ENCODE results near the gene LDLRAP1.

The LDLRAP1 gene

GRCh38 chr1:25537153-25537831 lies 6.1 kb upstream of the LDLRAP1 start:
- Histone ChIP-seq H3K27me3 (ENCODE audit: control insufficient read depth in 1 of 2, insufficient read depth in 2 of 2, low read length in 2 of 2) (no peaks in the 10 kb centered on the region), H3K9me3 (ENCODE audit: low read length) (no peaks in the 10 kb centered on the region), H3K4me3 (ENCODE audit: low read depth in 1 of 2, low read length in 2 of 2) (no peak overlapping the region), H3K27ac (ENCODE audit: low read depth, low read length) (no peak overlapping the region), H3K36me3 (ENCODE audit: insufficient read depth, low read length) (no peaks in the 10 kb centered on the region), H3K9ac (ENCODE audit: low read length) (no peak overlapping the region), H3K4me1 (ENCODE audit: insufficient read depth, low read length) (no peaks in the 10 kb centered on the region)

GRCh38 chr1:25538191-25538767 lies 5.1 kb upstream of the LDLRAP1 start:
- Histone ChIP-seq H3K4me3 (ENCODE audit: low read depth in 1 of 2, low read length in 2 of 2) (no peak overlapping the region), H3K27me3 (ENCODE audit: control insufficient read depth in 1 of 2, insufficient read depth in 2 of 2, low read length in 2 of 2) (no peaks in the 10 kb centered on the region), H3K9ac (ENCODE audit: low read length) (no peak overlapping the region), H3K4me1 (ENCODE audit: insufficient read depth, low read length) (no peaks in the 10 kb centered on the region), H3K27ac (ENCODE audit: low read depth, low read length) (no peak overlapping the region), H3K9me3 (ENCODE audit: low read length) (no peaks in the 10 kb centered on the region), H3K36me3 (ENCODE audit: insufficient read depth, low read length) (no peaks in the 10 kb centered on the region)

GRCh38 chr1:25540750-25541342 lies 2.6 kb upstream of the LDLRAP1 start:
- H3K4me1 ChIP-seq (ENCODE audit: insufficient read depth, low read length): peaks cover 13% of the 10 kb centered on the region
- H3K27ac ChIP-seq (ENCODE audit: low read depth, low read length): no peak overlapping the region
- H3K4me3 ChIP-seq (ENCODE audit: low read depth in 1 of 2, low read length in 2 of 2): no peak overlapping the region
- no peak overlapping the region for H3K9ac ChIP-seq (ENCODE audit: low read length)
- H3K27me3 ChIP-seq (ENCODE audit: control insufficient read depth in 1 of 2, insufficient read depth in 2 of 2, low read length in 2 of 2): no peaks in the 10 kb centered on the region
- H3K9me3 ChIP-seq (ENCODE audit: low read length): no peaks in the 10 kb centered on the region
- H3K36me3 ChIP-seq (ENCODE audit: insufficient read depth, low read length): no peaks in the 10 kb centered on the region

GRCh38 chr1:25541425-25541824 lies 2.0 kb upstream of the LDLRAP1 start:
- no peaks in the 10 kb centered on the region for H3K27me3 ChIP-seq (ENCODE audit: control insufficient read depth in 1 of 2, insufficient read depth in 2 of 2, low read length in 2 of 2)

GRCh38 chr1:25541889-25542658 lies 1.3 kb upstream of the LDLRAP1 start:
- Histone ChIP-seq H3K36me3 (ENCODE audit: insufficient read depth, low read length) (no peaks in the 10 kb centered on the region), H3K27me3 (ENCODE audit: control insufficient read depth in 1 of 2, insufficient read depth in 2 of 2, low read length in 2 of 2) (no peaks in the 10 kb centered on the region), H3K4me3 (ENCODE audit: low read depth in 1 of 2, low read length in 2 of 2) (no peak overlapping the region), H3K9me3 (ENCODE audit: low read length) (no peaks in the 10 kb centered on the region), H3K4me1 (ENCODE audit: insufficient read depth, low read length) (peaks cover 13% of the 10 kb centered on the region), H3K27ac (ENCODE audit: low read depth, low read length) (no peak overlapping the region), H3K9ac (ENCODE audit: low read length) (no peak overlapping the region)

More at GRCh38 chr1:25541425-25541824, 2.0 kb upstream of the LDLRAP1 start:
- Histone ChIP-seq H3K27ac (ENCODE audit: low read depth, low read length) (no peak overlapping the region), H3K4me1 (ENCODE audit: insufficient read depth, low read length) (peaks cover 13% of the 10 kb centered on the region), H3K36me3 (ENCODE audit: insufficient read depth, low read length) (no peaks in the 10 kb centered on the region), H3K4me3 (ENCODE audit: low read depth in 1 of 2, low read length in 2 of 2) (no peak overlapping the region), H3K9ac (ENCODE audit: low read length) (no peak overlapping the region), H3K9me3 (ENCODE audit: low read length) (no peaks in the 10 kb centered on the region)

- peak overlapping the region; percentile 66 for H3K27ac ChIP-seq (ENCODE audit: low read depth, low read length)
- no peak overlapping the region for H3K9ac ChIP-seq (ENCODE audit: low read length)
- peaks cover 13% of the 10 kb centered on the region for H3K4me1 ChIP-seq (ENCODE audit: insufficient read depth, low read length)
- H3K27me3 ChIP-seq (ENCODE audit: control insufficient read depth in 1 of 2, insufficient read depth in 2 of 2, low read length in 2 of 2): no peaks in the 10 kb centered on the region
- no peaks in the 10 kb centered on the region for H3K9me3 ChIP-seq (ENCODE audit: low read length)
- H3K4me3 ChIP-seq (ENCODE audit: low read depth in 1 of 2, low read length in 2 of 2): peak overlapping the region in 1 of 2 donors; percentile 54
- H3K36me3 ChIP-seq (ENCODE audit: insufficient read depth, low read length): no peaks in the 10 kb centered on the region
These were observed 391 bp upstream of the LDLRAP1 start for GRCh38 chr1:25543005-25543424.

GRCh38 chr1:25544243-25544764 lies 898 bp downstream of the LDLRAP1 start:
- Histone ChIP-seq H3K9ac (ENCODE audit: low read length) (peak overlapping the region; percentile 50), H3K4me1 (ENCODE audit: insufficient read depth, low read length) (peaks cover 17% of the 10 kb centered on the region), H3K27me3 (ENCODE audit: control insufficient read depth in 1 of 2, insufficient read depth in 2 of 2, low read length in 2 of 2) (no peaks in the 10 kb centered on the region), H3K36me3 (ENCODE audit: insufficient read depth, low read length) (no peaks in the 10 kb centered on the region), H3K9me3 (ENCODE audit: low read length) (no peaks in the 10 kb centered on the region), H3K27ac (ENCODE audit: low read depth, low read length) (peak overlapping the region; percentile 75), H3K4me3 (ENCODE audit: low read depth in 1 of 2, low read length in 2 of 2) (peak overlapping the region; percentile 54 to 83)

- peak overlapping the region; percentile 50 for H3K9ac ChIP-seq (ENCODE audit: low read length)
- H3K27me3 ChIP-seq (ENCODE audit: control insufficient read depth in 1 of 2, insufficient read depth in 2 of 2, low read length in 2 of 2): no peaks in the 10 kb centered on the region
- H3K27ac ChIP-seq (ENCODE audit: low read depth, low read length): peak overlapping the region; percentile 75
- H3K4me3 ChIP-seq (ENCODE audit: low read depth in 1 of 2, low read length in 2 of 2): peak overlapping the region in 1 of 2 donors; percentile 54
- H3K4me1 ChIP-seq (ENCODE audit: insufficient read depth, low read length): peaks cover 21% of the 10 kb centered on the region
- no peaks in the 10 kb centered on the region for H3K36me3 ChIP-seq (ENCODE audit: insufficient read depth, low read length)
- no peaks in the 10 kb centered on the region for H3K9me3 ChIP-seq (ENCODE audit: low read length)
These were observed 1.4 kb downstream of the LDLRAP1 start for GRCh38 chr1:25544819-25545218.

- Histone ChIP-seq H3K27ac (ENCODE audit: low read depth, low read length) (no peak overlapping the region), H3K9me3 (ENCODE audit: low read length) (no peaks in the 10 kb centered on the region), H3K9ac (ENCODE audit: low read length) (no peak overlapping the region), H3K27me3 (ENCODE audit: control insufficient read depth in 1 of 2, insufficient read depth in 2 of 2, low read length in 2 of 2) (no peaks in the 10 kb centered on the region), H3K4me1 (ENCODE audit: insufficient read depth, low read length) (peaks cover 26% of the 10 kb centered on the region), H3K36me3 (ENCODE audit: insufficient read depth, low read length) (no peaks in the 10 kb centered on the region), H3K4me3 (ENCODE audit: low read depth in 1 of 2, low read length in 2 of 2) (no peak overlapping the region)
These were observed 2.4 kb downstream of the LDLRAP1 start for GRCh38 chr1:25545767-25546166.

- H3K36me3 ChIP-seq (ENCODE audit: insufficient read depth, low read length): no peaks in the 10 kb centered on the region
- H3K4me1 ChIP-seq (ENCODE audit: insufficient read depth, low read length): peaks cover 26% of the 10 kb centered on the region
- no peaks in the 10 kb centered on the region for H3K9me3 ChIP-seq (ENCODE audit: low read length)
- no peak overlapping the region for H3K4me3 ChIP-seq (ENCODE audit: low read depth in 1 of 2, low read length in 2 of 2)
- H3K9ac ChIP-seq (ENCODE audit: low read length): no peak overlapping the region
- H3K27me3 ChIP-seq (ENCODE audit: control insufficient read depth in 1 of 2, insufficient read depth in 2 of 2, low read length in 2 of 2): no peaks in the 10 kb centered on the region
- H3K27ac ChIP-seq (ENCODE audit: low read depth, low read length): no peak overlapping the region
These were observed 2.8 kb downstream of the LDLRAP1 start for GRCh38 chr1:25546193-25546592.

- no peak overlapping the region for H3K9ac ChIP-seq (ENCODE audit: low read length)
- H3K27ac ChIP-seq (ENCODE audit: low read depth, low read length): no peak overlapping the region
- no peak overlapping the region for H3K4me3 ChIP-seq (ENCODE audit: low read depth in 1 of 2, low read length in 2 of 2)
- no peaks in the 10 kb centered on the region for H3K27me3 ChIP-seq (ENCODE audit: control insufficient read depth in 1 of 2, insufficient read depth in 2 of 2, low read length in 2 of 2)
- H3K9me3 ChIP-seq (ENCODE audit: low read length): no peaks in the 10 kb centered on the region
- peaks cover 26% of the 10 kb centered on the region for H3K4me1 ChIP-seq (ENCODE audit: insufficient read depth, low read length)
- H3K36me3 ChIP-seq (ENCODE audit: insufficient read depth, low read length): no peaks in the 10 kb centered on the region
These were observed 5.2 kb downstream of the LDLRAP1 start for GRCh38 chr1:25548601-25549000.
